Peyer's patch (tissue), 4 donors: ENCODE results near the gene LPAR2.

Experiments used
- POLR2A ChIP-seq, 2 donors: fragments of 450-650 bp; IDR thresholded peaks; one replicate each; pipeline ENCODE4 v1.5.1; 2017; ENCODE audit warnings: antibody characterized with exemption in 2 of 2, mild to moderate bottlenecking in 2 of 2, moderate library complexity in 2 of 2
- TF ChIP-seq, protein P1 (sequence below), 6 experiments: fragments of 450-650 bp in 4 of 6; fragments of 200-600 bp in 2 of 6; sonication (generic) in 1 of 6; IDR thresholded peaks; one replicate each; pipeline ENCODE4 v1.5.1; 2017 to 2019; ENCODE audit warnings: antibody characterized with exemption in 6 of 6, mild to moderate bottlenecking in 3 of 6, moderate library complexity in 1 of 6

DNA sequence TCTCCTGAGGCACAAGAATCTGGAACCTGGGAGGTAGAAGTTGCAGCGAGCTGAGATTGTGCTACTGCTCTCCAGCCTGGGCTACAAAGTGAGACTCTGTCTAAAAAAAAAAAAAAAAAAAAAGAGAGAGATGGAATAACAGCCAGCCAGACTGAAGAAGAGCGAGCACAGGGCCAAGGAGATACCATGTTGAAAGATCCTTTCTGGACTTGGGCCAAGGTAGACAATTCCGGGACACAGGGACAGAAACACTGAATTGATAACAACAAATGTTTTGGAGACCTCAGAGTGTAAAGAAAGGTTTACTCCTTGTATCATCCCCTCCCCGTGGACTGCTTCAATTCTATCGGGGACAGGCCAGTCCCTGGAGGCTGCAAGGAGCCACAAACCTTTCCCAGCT lies 4.6 kb downstream of the LPAR2 start:
- TF ChIP-seq, protein P1, sequence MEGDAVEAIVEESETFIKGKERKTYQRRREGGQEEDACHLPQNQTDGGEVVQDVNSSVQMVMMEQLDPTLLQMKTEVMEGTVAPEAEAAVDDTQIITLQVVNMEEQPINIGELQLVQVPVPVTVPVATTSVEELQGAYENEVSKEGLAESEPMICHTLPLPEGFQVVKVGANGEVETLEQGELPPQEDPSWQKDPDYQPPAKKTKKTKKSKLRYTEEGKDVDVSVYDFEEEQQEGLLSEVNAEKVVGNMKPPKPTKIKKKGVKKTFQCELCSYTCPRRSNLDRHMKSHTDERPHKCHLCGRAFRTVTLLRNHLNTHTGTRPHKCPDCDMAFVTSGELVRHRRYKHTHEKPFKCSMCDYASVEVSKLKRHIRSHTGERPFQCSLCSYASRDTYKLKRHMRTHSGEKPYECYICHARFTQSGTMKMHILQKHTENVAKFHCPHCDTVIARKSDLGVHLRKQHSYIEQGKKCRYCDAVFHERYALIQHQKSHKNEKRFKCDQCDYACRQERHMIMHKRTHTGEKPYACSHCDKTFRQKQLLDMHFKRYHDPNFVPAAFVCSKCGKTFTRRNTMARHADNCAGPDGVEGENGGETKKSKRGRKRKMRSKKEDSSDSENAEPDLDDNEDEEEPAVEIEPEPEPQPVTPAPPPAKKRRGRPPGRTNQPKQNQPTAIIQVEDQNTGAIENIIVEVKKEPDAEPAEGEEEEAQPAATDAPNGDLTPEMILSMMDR (IDR thresholded peaks at IDR 0.05): no peak
- TF ChIP-seq POLR2A (IDR thresholded peaks at IDR 0.05): no peak
